Subcutaneous adipose tissue (tissue), 4 donors: ENCODE data around the gene EYS. TPM values are rescaled to one million over a fixed set of nuclear protein-coding genes. Genes with fewer than 3 reads are reported as not detected.

ENCODE experiments used
- CTCF ChIP-seq: fragments of 450-650 bp; IDR thresholded peaks from one replicate; pipeline ENCODE4 v1.5.1; 2016; ENCODE audit warnings: low read depth, mild to moderate bottlenecking, control low read depth, antibody characterized with exemption, moderate library complexity
- total RNA-seq, 4 donors: library from RNA; depleted of rRNA; stranded (reverse); fragments of >200 nt; gene quantifications; one replicate each; pipeline ENCODE4 v1.1.0, GENCODE V29; 2016

The EYS gene
- total RNA-seq, 4 donors from 2014 or later: 0.17 to 3.8 (median 0.82) TPM

GRCh38 chr6:63739094-63739687 is 1967.8 kb downstream of the EYS start:
- TF ChIP-seq CTCF: no peak

GRCh38 chr6:63734923-63735322 is 1972.1 kb downstream of the EYS start:
- no peak for TF ChIP-seq CTCF

GRCh38 chr6:63732336-63732735 is 1974.7 kb downstream of the EYS start:
- TF ChIP-seq CTCF: no peak

GRCh38 chr6:63731930-63732329 is 1975.1 kb downstream of the EYS start:
- TF ChIP-seq CTCF: no peak

GRCh38 chr6:63730311-63730710 is 1976.7 kb downstream of the EYS start:
- no peak for TF ChIP-seq CTCF

- TF ChIP-seq CTCF: no peak
These were observed 1982.3 kb downstream of the EYS start for GRCh38 chr6:63724721-63725120.

GRCh38 chr6:63721181-63721580 is 1985.8 kb downstream of the EYS start:
- TF ChIP-seq CTCF: no peak

GRCh38 chr6:63716169-63716568 is 1990.9 kb downstream of the EYS start:
- no peak for TF ChIP-seq CTCF
